KBM-7 (cell line): ENCODE data around the gene PLXNA1.

Experiments
- DNase-seq: peaks from one replicate; pipeline ENCODE4 v3.0.0-alpha.2; 2015
- in situ Hi-C: fragments of 300-500 bp; cut with MboI; formaldehyde crosslinking; loops from 2 replicates; pipeline ENCODE4 v1.14.3; 2020; ENCODE audit warnings: low sequenced_read_pairs, low pct_unique_long_range_greater_than_20kb, mixed read lengths

PLXNA1 gene

GRCh38 chr3:126995926-126996512 lies 13.1 kb downstream of the PLXNA1 start:
- in situ Hi-C loops: no loop called here
- DNase-seq: no peak

DNA sequence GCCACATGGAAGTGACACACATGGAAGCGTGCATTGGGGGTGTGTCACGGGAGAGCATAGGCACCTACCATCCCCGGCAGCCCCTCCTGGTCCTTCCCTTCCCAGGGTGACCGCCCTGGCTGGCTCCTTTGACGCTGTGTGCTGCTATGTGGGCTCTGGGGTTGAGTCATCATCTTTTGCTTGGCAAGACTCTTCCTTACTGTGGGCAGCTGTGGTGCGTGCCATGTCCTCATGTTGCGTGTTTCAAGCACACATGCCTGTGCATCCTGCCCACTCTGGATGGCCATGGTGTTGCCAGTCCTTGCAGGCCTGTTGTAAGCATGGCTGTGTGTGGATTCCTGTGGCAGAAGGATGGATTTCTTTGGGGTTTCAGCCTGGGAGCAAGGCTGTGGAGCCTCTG lies 14.0 kb downstream of the PLXNA1 start:
- in situ Hi-C loops: no loop called here
- no peak for DNase-seq

DNA sequence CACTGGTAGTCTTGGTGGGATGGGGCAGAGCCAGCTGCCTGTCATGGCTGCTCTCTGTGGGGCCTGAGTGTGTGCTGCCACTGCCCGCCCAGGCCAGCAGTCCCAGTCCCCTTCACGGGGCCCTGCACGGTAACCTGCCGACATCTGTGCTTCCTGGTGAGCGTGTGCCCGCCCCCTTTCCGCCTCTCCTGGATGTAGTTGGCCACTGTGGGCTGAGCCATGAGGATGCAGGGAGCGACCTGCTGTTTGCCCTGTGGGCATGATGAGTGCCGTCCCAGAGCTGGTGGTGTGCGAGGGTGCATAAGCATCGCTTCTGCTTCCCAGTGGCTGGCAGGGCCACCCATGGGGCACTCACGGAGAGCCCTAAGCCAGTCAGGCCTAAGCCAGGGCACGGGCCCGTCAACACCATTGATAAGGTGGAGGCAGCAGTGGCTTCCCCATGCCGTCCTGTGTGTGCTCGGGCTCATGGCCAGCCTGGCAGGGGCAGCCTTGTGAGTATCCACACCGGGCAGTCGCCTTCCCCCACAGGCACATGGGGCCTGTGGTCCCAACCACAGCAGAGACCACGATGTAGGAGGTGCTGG lies 14.6 kb downstream of the PLXNA1 start:
- in situ Hi-C loops: no loop called here
- no peak for DNase-seq

- in situ Hi-C loops: no loop called here
- DNase-seq: no peak
These were observed 15.4 kb downstream of the PLXNA1 start for GRCh38 chr3:126998320-126998719.

- in situ Hi-C loops: no loop called here
- no peak for DNase-seq
These were observed 15.8 kb downstream of the PLXNA1 start for GRCh38 chr3:126998728-126999127.

GRCh38 chr3:126999383-126999782 lies 16.5 kb downstream of the PLXNA1 start:
- no peak for DNase-seq
- in situ Hi-C loops: no loop called here

- in situ Hi-C loops: no loop called here
- no peak for DNase-seq
These were observed 17.2 kb downstream of the PLXNA1 start for GRCh38 chr3:127000119-127000518.

GRCh38 chr3:127000761-127001160 lies 17.8 kb downstream of the PLXNA1 start:
- DNase-seq: no peak

DNA sequence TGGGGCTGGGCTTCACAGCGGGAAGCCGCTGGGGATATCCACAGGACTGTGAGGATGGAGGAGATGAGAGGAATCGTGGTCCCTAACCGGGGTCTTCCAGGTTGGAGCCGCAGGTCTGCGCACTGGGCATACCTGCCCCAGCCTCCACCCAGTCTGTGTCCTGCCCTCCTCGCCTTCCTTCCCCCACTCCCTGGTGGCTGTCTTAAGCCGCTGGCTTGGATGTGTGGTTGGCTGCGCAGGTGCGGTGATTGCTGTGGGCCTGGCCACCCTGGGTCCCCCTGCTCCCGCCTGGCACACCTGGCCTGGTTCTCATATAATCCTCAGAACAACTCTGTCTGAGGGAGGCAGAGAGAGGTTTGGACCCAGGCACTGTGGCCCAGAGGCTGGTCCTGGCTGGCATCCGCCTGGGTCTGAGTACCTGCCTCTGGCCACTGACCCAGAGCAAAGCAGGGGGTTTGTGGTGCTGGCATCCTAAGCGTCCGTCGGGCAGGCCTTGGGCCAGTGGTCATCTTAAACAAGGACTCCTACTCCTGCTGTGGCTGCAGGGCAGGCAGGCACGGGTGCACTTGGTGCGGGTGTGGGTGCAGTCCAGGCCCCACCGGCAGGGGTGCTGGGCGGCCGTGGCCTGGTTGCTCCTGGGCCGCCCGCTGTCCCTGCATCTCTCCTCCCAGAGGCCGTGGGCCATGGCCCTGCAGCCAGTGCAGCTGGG lies 18.7 kb downstream of the PLXNA1 start:
- no peak for DNase-seq
- in situ Hi-C loops: no loop called here

More at GRCh38 chr3:127000761-127001160, 17.8 kb downstream of the PLXNA1 start:
- in situ Hi-C loops: no loop called here

DNA sequence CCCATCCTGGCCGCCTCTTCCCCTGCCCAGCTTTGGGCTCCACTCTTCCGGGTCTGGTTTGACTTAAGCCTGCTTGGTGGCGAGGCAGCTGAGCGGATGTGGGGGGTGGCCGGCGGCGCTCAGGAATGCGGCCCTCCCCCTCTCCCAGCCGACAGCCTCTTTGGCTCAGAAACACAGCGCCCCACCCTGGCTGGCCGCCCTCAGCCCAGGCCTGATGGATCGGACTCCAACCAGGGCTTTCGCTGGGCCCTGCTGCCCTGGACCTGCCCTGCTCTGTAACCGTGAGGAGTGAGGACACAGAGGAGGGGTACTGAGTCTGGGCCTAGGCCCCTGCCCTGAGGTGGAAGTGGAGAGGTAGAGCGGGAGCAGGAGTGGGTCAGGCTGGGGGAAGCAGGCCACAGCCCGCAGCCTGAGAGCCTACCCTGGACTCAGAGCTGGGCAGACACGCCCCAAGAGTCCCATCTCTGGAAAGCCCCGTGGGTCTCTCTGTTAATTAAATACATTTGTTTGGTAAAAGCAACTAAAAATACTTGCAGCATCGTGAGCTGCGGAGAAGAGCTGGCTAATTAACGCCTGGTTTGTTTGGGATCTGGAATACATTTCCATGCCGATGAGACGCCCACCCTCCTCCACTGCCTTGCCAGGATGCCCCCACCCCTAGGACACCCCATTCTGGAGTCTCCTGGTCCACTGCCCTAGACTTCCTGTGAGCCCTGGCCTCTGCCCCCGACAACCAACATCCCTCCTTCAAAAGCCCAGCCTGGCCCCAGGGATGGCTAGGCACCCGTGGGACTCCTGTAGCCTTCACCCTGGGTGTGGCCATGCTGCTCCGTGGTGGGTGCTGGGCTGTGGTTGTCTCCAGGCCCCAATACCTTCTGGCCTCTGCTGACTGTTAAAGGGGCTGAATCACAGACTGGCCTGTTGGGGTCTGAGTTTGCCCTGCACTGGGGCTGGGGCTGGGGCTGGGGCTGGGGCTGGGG lies 19.6 kb downstream of the PLXNA1 start:
- no peak for DNase-seq
- in situ Hi-C loops: no loop called here

DNA sequence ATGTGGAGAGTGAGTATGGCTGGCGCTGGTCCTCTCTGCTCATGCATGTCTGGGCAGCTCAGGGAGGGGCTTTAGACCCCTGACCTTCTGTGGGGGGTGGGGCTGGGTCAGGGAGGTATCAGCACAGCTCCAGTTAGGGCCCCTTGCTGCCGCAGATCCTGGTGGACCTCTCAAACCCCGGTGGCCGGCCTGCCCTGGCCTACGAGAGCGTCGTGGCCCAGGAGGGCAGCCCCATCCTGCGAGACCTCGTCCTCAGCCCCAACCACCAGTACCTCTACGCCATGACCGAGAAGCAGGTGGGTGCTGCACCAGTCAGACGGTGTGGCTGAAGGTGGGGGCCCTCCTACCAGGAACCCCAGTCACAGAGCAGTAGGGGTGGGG lies 20.2 kb downstream of the PLXNA1 start:
- in situ Hi-C loops: no loop called here
- no peak for DNase-seq

- DNase-seq: no peak
- in situ Hi-C loops: no loop called here
These were observed 20.8 kb downstream of the PLXNA1 start for GRCh38 chr3:127003601-127004280.

DNA sequence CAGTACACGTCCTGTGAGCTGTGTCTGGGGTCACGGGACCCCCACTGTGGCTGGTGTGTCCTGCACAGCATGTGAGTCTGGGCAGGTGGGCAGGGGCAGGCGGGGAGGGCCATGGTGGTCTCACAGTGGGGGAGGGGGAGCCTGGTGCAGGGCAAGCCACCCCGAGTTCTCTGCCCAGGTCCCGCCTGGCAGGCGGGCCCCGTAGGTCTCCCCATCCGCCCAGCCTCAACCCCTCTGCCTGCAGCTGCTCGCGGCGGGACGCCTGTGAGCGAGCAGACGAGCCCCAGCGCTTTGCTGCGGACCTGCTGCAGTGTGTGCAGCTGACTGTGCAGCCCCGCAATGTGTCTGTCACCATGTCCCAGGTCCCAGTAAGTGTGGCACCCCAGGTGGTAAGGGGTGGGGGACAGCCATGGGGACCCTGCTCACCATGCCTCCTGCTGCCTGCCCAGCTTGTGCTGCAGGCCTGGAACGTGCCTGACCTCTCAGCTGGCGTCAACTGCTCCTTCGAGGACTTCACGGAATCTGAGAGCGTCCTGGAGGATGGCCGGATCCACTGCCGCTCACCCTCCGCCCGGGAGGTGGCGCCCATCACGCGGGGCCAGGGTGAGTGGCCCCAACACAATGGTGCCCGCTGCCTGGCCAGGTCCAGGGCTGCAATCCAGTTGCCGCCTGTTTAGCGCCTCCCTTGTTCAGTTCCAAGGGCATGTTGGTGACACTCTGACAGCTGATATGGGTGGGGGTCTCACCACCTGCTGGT lies 21.9 kb downstream of the PLXNA1 start:
- in situ Hi-C loops: no loop called here
- no peak for DNase-seq

GRCh38 chr3:127005864-127006500 lies 23.1 kb downstream of the PLXNA1 start:
- in situ Hi-C loops: no loop called here
- DNase-seq: no peak

DNA sequence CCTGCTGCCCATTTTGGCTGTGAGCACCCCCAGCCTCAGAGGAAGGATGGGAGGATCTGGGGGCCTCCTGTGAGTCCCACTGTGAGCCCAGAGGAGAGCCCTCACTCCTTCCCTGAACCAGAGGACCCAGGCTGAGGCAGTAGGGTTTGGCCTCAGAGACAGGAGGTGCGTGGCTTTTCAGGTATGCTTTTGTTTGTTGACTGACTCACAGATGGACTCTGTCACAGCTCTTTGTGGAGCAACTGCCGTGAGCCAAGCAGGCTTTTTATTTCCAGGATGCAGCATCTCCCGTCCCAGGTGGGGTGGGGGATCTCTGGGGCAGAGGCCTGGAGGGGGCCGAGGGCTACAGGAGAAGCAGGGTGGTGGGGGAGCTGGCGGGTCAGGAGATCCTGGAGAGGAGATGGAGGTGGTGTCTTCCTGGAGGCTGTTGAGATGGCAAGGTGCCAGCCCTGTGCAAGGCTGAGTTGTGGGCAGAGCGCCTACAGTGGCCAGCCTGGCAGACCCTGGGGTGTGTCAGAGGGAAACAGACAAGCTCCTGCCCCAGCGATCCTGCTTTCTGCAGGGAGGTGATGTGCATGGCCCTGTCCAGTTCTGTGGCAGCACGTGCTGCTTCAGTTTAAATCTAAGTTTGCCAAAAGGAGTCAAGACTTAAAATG lies 24.0 kb downstream of the PLXNA1 start:
- in situ Hi-C loops: no loop called here

GRCh38 chr3:127008236-127008635 lies 25.3 kb downstream of the PLXNA1 start:
- no peak for DNase-seq

More for the DNA sequence above, 24.0 kb downstream of the PLXNA1 start:
- DNase-seq: no peak

GRCh38 chr3:127009531-127009930 lies 26.6 kb downstream of the PLXNA1 start:
- in situ Hi-C loops: no loop called here
- DNase-seq: no peak

More at GRCh38 chr3:127008236-127008635, 25.3 kb downstream of the PLXNA1 start:
- in situ Hi-C loops: no loop called here
